Suprapubic skin (tissue), 3 donors: ENCODE measurements around the gene SHROOM3.

ENCODE experiments used
- EP300 ChIP-seq: sonication (generic); formaldehyde crosslinking; IDR thresholded peaks from one replicate; pipeline ENCODE4 v1.6.1; 2017; ENCODE audit warnings: antibody characterized with exemption
- POLR2A ChIP-seq, 2 donors: fragments of 450-650 bp; IDR thresholded peaks; one replicate each; pipeline ENCODE4 v1.6.1; 2017; ENCODE audit warnings: antibody characterized with exemption in 2 of 2, mild to moderate bottlenecking in 2 of 2, moderate library complexity in 2 of 2
- TF ChIP-seq, protein P1 (sequence below), 2 donors: fragments of 200-600 bp in 1 of 2; fragments of 450-650 bp in 1 of 2; sonication (generic) in 1 of 2; IDR thresholded peaks; one replicate each; pipeline ENCODE4 v1.5.1; 2016 to 2019; ENCODE audit warnings: antibody characterized with exemption in 2 of 2, mild to moderate bottlenecking in 1 of 2, moderate library complexity in 1 of 2

DNA sequence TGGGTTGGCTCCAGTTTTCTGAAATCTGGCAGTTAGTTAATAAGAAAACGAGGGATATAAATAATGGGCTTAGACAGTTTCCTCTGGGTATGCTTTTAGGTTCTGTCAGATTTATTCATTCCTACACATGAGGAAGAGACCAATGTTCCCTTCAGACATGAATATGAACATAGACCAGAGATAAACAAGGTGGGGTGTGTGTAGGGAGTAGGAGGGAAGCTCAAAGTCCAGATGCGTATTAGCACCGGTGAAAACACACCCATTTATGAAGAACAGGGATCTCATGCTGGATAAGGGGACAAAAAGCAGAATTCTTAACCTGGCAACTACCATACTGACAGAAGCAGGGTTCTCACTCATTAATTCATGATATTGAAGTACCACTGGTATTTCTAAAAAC lies 240.0 kb downstream of the SHROOM3 start:
- TF ChIP-seq, protein P1, sequence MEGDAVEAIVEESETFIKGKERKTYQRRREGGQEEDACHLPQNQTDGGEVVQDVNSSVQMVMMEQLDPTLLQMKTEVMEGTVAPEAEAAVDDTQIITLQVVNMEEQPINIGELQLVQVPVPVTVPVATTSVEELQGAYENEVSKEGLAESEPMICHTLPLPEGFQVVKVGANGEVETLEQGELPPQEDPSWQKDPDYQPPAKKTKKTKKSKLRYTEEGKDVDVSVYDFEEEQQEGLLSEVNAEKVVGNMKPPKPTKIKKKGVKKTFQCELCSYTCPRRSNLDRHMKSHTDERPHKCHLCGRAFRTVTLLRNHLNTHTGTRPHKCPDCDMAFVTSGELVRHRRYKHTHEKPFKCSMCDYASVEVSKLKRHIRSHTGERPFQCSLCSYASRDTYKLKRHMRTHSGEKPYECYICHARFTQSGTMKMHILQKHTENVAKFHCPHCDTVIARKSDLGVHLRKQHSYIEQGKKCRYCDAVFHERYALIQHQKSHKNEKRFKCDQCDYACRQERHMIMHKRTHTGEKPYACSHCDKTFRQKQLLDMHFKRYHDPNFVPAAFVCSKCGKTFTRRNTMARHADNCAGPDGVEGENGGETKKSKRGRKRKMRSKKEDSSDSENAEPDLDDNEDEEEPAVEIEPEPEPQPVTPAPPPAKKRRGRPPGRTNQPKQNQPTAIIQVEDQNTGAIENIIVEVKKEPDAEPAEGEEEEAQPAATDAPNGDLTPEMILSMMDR (IDR thresholded peaks at IDR 0.05), result no peak
- TF ChIP-seq EP300 (no peak), POLR2A (IDR thresholded peaks at IDR 0.05) (no peak)
